ENCODE measurements around the gene NKX3-2. TPM values are rescaled to one million over a fixed set of nuclear protein-coding genes. Genes with fewer than 3 reads are reported as not detected.

The NKX3-2 gene
- total RNA-seq, 1 experiment from 2014 or later: 1.2 TPM

- Histone ChIP-seq H3K9me3 (ENCODE audit: control insufficient read depth, insufficient read depth, low read depth, low read length) (no peaks in the 10 kb centered on the region), H3K27me3 (ENCODE audit: control insufficient read depth, insufficient read depth, low read length) (0 out of 2 replicates have a peak, but pooled peaks cover 2% of the 10 kb centered on the region), H3K4me3 (ENCODE audit: low read depth in 2 of 2, low read length in 2 of 2) (no peak overlapping the region), H3K36me3 (ENCODE audit: control insufficient read depth, insufficient read depth, low read length) (no peaks in the 10 kb centered on the region), H3K4me1 (ENCODE audit: control insufficient read depth, insufficient read depth, low read length) (no peaks in the 10 kb centered on the region), H3K27ac (ENCODE audit: low read length) (no peak overlapping the region)
- intact Hi-C loops (cut with micrococcal nuclease; ENCODE audit: unreplicated experiment): no loop called here
- CTCF ChIA-PET: no interaction called here
- no TSS peak for BruUV-seq (replicated peaks)
- DNase-seq (ENCODE audit: low read depth, low spot score) (no peak), ATAC-seq (no peak)
- in situ Hi-C loops (cut with HindIII; ENCODE audit: low pct_unique_long_range_greater_than_20kb, low sequenced_read_pairs): no loop called here
- POLR2A ChIA-PET: no interaction called here
- TF ChIP-seq TCF7L2 (IDR thresholded peaks at IDR 0.05; ENCODE audit: low read depth, low read length) (no peak), REST (IDR thresholded peaks at IDR 0.05; ENCODE audit: insufficient read depth in 1 of 2, low read depth in 2 of 2, low read length in 1 of 2) (no peak), SIN3A (IDR thresholded peaks at IDR 0.05; ENCODE audit: borderline replicate concordance, insufficient read depth, low read depth, low read length) (no peak), POLR2AphosphoS5 (IDR thresholded peaks at IDR 0.05; ENCODE audit: low read depth, low read length) (no peak), CTCF (IDR thresholded peaks at IDR 0.05) (no peak)
Observed at GRCh38 chr4:13553081-13553480, 8.8 kb upstream of the NKX3-2 start.

- no peak for TF ChIP-seq REST (IDR thresholded peaks at IDR 0.05; ENCODE audit: insufficient read depth in 1 of 2, low read depth in 2 of 2, low read length in 1 of 2)
- no peak for TF ChIP-seq POLR2AphosphoS5 (IDR thresholded peaks at IDR 0.05; ENCODE audit: low read depth, low read length)
- peak; percentile 82 for TF ChIP-seq CTCF (IDR thresholded peaks at IDR 0.05)
- H3K4me3 ChIP-seq (ENCODE audit: low read depth in 2 of 2, low read length in 2 of 2): peak overlapping the region; percentile 26 to 33
- ChIA-PET CTCF (interaction anchor here (1.2 kb wide), 1 partner anchor 696 kb away, joined by 4 read pairs; no protein-coding TSS in a partner anchor), POLR2A (no interaction called here)
- no peaks in the 10 kb centered on the region for H3K4me1 ChIP-seq (ENCODE audit: control insufficient read depth, insufficient read depth, low read length)
- peak; percentile 61; the same call in 1 of the 2 replicates for ATAC-seq
- 0 out of 2 replicates have a peak, but pooled peaks cover 2% of the 10 kb centered on the region for H3K27me3 ChIP-seq (ENCODE audit: control insufficient read depth, insufficient read depth, low read length)
- H3K36me3 ChIP-seq (ENCODE audit: control insufficient read depth, insufficient read depth, low read length): no peaks in the 10 kb centered on the region
- no peak overlapping the region for H3K27ac ChIP-seq (ENCODE audit: low read length)
- in situ Hi-C loops (cut with HindIII; ENCODE audit: low pct_unique_long_range_greater_than_20kb, low sequenced_read_pairs): no loop called here
- intact Hi-C loops (cut with micrococcal nuclease; ENCODE audit: unreplicated experiment): loop anchor here (2.0 to 10.0 kb wide), 3 partner anchors 164 to 820 kb away; no protein-coding TSS in a partner anchor
- DNase-seq (ENCODE audit: low read depth, low spot score): peak; percentile 48
- H3K9me3 ChIP-seq (ENCODE audit: control insufficient read depth, insufficient read depth, low read depth, low read length): no peaks in the 10 kb centered on the region
- no TSS peak for BruUV-seq (replicated peaks)
Observed at GRCh38 chr4:13548984-13549546, 4.8 kb upstream of the NKX3-2 start.
